NCI-H2029 treated with DMSO at 0.1 percent for 48 hours (cell line): ENCODE measurements around the gene LCOR.

Source experiments
- DNase-seq: peaks from one replicate; lab custom pipeline; 2025; lab: John Stamatoyannopoulos, UW

Gene LCOR

DNA sequence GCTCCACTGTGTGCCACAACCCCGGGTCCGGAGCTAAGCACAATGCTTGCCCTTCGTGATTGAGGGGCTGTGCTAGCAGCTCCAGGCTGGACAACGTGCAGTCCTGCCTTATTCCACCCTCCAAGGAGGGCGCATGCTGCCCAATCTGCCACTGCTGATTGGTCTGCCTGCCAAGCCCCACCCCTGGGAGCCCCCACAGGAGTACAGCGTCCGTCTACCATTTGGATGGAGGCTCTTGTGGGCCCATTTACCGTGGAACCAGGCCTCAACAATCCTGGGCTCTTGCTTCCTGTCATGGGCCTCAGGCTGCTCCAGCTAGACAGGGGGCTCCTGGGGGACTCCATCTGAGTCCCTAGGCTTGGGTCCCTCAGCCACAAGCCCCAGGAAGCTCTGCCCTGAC, 180.4 kb downstream of the LCOR start:
- DNase-seq: no peak

DNA sequence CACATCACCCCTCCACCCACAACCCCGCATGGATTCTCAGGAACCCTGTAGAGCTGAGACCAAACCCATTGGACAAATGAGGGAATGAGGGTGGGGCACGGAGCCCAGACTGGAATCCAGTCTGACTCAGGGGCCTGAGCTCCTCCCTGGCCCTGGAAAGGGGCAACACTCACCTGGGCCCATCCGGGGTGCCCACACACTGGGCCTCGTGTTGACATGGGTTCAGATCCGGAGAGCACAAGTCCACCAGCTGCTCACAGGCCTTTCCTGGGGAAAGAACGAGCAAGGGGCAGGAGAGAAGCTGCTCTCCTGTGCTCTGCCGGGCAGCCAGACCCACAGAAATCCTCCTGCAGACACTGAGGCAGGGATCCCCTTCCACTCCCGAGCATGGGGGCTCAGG, 181.5 kb downstream of the LCOR start:
- DNase-seq: no peak

- DNase-seq: no peak
Observed at GRCh38 chr10:97013983-97014382, 181.9 kb downstream of the LCOR start.

DNA sequence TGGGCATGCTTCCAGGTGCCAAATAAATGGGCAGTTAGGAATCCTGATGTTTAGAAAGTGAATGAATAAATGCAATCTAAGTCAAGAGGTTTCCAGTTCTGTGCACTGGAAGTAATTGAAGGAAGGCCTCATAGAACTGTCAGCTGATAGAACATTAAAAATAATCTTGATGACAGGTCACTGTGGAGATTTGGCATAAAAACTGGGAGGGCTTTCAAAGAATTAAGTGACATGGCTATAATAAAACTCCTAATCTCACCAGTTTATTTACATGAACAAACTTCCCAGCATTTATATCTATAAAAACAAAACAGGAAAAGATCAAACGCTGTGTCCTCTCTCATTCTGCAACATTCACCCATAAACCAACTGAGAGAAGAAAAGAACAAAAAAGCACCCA, 183.1 kb downstream of the LCOR start:
- DNase-seq: no peak

- no peak for DNase-seq
Observed at GRCh38 chr10:97016728-97017473, 184.8 kb downstream of the LCOR start.

DNA sequence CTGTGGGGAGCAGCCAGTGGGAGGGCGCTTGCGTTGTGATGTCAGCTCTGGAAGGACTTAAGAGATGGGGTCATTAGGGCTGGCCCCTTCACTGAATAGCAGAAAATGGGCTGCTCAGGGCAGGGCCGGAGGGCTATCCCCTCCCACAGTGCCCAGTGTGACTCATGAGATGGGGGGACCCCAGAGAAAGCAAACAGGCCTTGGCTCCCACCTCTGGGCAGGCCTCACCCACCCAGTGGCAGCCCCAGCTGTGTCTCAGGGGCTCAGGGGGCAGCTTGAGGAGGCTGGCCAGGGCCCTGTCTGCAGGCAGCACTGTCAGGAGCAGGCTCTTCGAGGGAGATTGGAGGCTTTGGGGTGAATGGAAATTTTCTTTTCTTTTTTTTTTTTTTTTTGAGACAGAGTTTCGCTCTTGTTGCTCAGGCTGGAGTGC, 185.4 kb downstream of the LCOR start:
- DNase-seq: no peak

DNA sequence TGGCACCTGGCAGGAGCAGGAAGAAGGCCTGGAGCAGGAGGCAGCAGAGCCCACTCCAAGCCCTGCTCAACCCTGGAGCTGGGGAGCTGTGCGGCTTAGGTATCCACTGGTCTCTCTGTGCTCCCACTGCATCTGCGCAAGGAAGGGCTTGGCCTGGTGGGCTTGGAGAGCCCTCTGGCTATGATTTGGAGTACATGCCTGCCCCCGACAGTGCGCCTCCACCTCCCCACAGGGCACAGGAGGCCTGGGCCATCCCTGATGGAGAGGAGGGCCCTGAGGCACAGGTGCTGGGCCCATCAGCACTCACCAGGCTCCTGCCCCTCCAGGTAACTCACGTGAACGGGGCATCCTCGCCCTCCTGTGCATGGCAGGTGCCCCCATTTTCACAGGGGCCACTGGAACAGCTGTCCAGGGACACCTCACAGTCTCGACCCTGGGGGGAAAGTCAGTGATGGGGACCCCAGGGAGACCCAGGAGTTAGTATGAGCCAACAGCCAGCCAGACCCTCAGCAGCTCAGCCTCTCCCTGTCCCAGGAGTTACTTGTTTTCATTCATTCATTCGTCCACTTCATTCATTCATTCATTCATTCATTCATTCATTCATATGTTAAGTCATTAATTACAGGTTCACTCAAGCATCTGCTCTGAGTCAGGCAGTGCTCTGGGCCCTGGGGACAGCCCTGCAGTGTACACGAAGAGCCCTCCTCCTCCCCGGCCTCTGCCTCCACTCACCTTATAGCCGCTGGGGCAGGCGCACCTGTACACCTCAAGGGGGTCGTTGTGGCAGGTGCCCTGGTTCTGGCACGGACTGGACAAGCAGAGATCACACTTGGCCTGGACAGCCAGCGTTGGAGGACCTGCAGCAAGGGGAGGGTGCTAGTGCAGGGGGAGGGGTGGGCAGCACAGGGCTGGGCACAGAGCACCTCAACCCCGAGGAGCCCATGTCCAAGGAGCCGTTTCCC, 186.4 kb downstream of the LCOR start:
- DNase-seq: no peak

- DNase-seq: no peak
Observed at GRCh38 chr10:97019213-97019844, 187.2 kb downstream of the LCOR start.

DNA sequence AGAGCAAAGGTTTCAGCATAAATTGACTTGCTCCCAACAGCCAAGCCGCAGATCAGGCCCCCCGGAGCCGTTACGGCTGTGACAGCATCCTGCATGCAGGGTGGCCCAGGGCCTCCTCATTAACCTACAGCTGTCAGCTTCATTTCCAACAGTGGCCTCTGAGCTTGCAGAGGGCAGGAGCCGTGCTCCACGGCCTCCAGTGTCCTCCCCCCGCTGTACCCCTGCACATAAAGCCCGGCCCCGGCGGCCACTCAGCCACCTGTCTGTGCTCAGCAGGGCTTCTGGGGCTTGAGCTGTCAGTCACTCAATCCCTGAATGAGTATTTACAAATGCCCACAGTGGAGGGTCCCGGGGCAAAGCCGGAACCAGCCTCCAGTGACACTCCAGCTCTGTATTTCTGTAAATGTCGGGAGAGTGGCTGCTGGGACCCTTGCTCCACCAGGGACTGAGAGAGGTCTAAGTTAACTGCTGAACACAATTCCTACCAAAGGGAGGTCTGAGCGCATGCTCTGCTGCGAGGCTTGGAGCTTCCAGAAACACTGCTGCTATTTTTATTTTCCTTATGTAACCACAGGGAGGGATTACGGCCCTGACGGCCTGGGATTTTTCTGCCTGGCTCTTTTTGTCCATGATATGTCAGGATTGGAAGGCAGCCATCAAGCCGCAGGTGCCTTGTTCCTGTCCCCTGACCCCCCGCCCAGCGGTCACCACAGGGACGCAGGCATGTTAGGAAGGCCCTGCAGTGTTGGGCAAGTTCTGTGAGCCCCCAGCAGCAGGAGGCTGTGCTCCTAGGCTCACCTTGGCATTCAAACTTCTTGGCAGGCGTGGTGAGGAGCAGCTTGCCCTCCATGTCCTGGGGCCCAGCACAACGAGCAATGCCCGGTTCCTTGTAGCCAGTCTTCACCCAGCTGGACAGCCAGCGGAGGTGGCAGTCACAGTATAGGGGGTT, 188.6 kb downstream of the LCOR start:
- DNase-seq: no peak

DNA sequence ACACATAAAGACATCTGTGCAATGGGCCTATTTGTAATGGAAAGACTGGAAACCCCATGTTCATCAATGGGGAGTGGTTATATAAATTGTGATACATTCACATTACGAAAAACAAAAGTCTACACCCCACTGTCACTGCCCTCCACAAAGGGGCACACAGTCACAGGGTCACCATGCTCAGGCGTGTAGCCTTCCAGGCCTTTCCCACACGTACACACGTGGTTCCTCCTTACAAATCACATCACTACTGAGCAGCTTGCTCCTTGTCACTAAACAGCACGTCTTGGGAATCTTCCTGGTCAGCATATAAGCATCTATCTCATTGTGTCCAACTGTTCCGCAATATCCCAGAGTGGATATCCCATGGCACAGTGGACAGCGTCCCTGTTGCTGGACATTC, 190.5 kb downstream of the LCOR start:
- no peak for DNase-seq

GRCh38 chr10:97023401-97024167, 191.5 kb downstream of the LCOR start:
- no peak for DNase-seq

- no peak for DNase-seq
Observed at GRCh38 chr10:97024168-97025073, 192.3 kb downstream of the LCOR start.

DNA sequence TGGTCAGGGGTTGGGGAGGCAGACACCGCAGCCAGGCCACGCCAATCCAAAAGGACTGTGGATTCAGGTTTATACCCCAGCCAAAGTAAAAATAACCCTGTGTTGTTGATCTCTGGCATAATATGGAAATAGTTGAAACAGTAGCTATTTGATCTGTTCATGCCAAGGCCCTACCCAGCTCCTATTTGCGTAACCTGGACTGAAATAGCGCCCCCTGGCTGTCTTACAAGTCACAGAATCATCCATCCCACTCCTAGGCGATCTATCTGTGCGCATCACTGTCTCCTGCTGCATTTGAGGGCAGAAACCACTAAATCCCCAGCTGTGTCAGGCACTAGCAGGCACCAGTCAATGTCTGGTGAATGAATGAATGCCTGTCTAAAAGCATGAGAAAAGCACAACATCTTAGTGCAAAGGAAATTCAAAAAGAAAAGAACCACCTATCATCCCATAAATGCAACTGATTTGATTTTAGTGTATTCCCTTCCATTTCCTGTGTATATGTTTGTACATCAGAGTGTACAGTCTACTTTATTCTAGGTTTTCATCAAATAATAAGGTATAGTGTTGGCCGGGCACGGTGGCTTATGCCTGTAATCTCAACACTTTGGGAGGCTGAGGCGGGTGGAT, 193.6 kb downstream of the LCOR start:
- DNase-seq: no peak

GRCh38 chr10:97028126-97028831, 196.2 kb downstream of the LCOR start:
- DNase-seq: no peak

- no peak for DNase-seq
Observed at GRCh38 chr10:97028832-97029178, 196.7 kb downstream of the LCOR start.

GRCh38 chr10:97029271-97029670, 197.2 kb downstream of the LCOR start:
- no peak for DNase-seq

DNA sequence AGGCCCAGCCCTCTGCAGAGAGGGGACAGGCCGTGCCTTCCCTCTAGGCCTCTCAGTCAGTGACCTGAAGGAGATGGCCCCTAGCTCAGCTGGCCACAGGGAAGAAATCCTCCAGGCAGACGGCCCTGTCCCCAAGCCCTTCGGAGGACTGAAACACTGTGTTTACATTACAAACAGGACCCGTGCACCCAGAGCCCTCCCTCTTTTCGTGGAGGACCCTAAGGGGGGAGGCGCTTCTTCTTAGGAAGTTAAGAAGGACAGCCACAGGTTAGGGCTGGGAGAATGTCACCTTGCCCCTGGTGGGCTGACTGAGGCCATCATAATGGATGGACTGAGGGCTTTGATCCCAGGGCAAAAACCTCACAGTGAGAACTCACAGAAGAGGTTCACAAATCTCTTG, 198.8 kb downstream of the LCOR start:
- DNase-seq: no peak

DNA sequence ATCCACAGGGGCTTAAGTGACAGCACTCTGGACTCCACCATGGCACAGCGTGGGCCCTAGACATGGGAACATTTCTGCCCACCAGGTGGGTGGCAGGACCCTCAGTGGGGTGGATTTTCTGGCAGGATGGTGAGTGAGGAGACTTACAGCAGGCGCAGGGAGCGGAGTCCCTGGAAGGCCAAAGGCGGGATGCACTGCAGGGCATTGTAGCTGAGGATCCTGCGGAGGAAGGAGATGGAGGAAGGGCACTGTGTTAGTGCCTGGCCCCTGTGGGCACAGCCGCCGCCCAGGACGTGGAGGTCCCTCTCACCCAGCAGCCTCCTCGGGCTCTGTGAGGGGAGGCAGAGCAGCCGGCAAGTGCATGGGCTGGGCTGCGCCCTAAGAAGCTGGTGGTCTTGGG, 199.4 kb downstream of the LCOR start:
- no peak for DNase-seq

DNA sequence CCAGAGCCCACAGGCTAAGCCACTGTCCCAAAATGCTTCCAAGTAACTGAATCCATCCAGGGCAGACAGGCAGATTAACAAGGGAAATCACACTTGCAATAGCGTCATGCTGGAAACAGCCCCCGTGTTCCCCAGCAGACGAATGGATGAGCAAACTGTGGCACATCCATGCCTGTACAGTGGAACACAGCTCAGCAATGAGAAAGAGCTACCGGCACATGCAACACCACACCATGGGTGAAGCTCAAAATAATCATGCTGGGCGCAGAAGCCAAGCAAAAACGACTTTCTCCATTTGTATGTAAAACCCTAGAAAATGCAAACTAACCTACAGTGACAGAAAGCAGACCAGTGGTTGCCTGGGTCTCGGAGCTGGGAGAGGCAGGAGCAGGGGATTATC, 200.5 kb downstream of the LCOR start:
- no peak for DNase-seq
